ENCODE measurements around the gene DEGS2.
"Not testable (repeated sequence)": the region's sequence is repeated elsewhere in the genome, so short reads cannot be mapped to it uniquely, and the experiment has no call there.

- TF ChIP-seq CTCF, POLR2A (IDR thresholded peaks at IDR 0.05): not testable (repeated sequence)
Observed at GRCh38 chr14:100180671-100181070, 21.2 kb upstream of the DEGS2 start.

All from testis (tissue), 2 donors.